Neural cell (in vitro differentiated cells): Measurements from ENCODE around the gene ENO2. TPM values are rescaled to one million over a fixed set of nuclear protein-coding genes. Genes with fewer than 3 reads are reported as not detected.

ENCODE experiments used
- H2AFZ ChIP-seq: fragments of 200-600, 300-800 bp; sonication (generic), shearing (Covaris generic); 2 replicates; pipeline ENCODE4 v1.6.0; 2014; ENCODE audit warnings: low read depth, mild to moderate bottlenecking, antibody characterized with exemption, low read length, moderate library complexity
- H3F3A ChIP-seq: fragments of 200-600 bp; shearing (Covaris generic); 2 replicates; pipeline ENCODE4 v1.6.1; 2016; ENCODE audit warnings: mild to moderate bottlenecking, moderate library complexity, mixed read lengths, antibody characterized with exemption, low read length; ENCODE audit not compliant: insufficient read depth, poor library complexity, severe bottlenecking
- H3K27ac ChIP-seq: fragments of 200-600, 300-800 bp; sonication (generic), shearing (Covaris generic); 2 replicates; pipeline ENCODE4 v1.5.1; 2014; ENCODE audit warnings: mild to moderate bottlenecking, low read length, moderate library complexity
- H3K27me3 ChIP-seq: fragments of 300-800, 200-600 bp; sonication (generic), shearing (Covaris generic); 2 replicates; pipeline ENCODE4 v1.6.0; 2014; ENCODE audit warnings: mild to moderate bottlenecking, low read depth, low read length, moderate library complexity; ENCODE audit not compliant: insufficient read depth
- H3K36me3 ChIP-seq: fragments of 300-800, 200-600 bp; sonication (generic), shearing (Covaris generic); 2 replicates; pipeline ENCODE4 v1.5.1; 2014; ENCODE audit warnings: mild to moderate bottlenecking, antibody characterized with exemption, low read length, moderate library complexity; ENCODE audit not compliant: insufficient read depth
- H3K4me2 ChIP-seq: fragments of 300-800, 200-600 bp; sonication (generic), shearing (Covaris generic); 2 replicates; pipeline ENCODE4 v1.6.0; 2014; ENCODE audit warnings: mild to moderate bottlenecking, low read length
- H3K4me3 ChIP-seq: fragments of 300-800, 200-600 bp; sonication (generic), shearing (Covaris generic); 2 replicates; pipeline ENCODE4 v1.5.1; 2014; ENCODE audit warnings: mild to moderate bottlenecking, low read length, moderate library complexity
- H3K79me2 ChIP-seq: fragments of 200-600 bp; shearing (Covaris generic); replicated peaks from 2 replicates; pipeline ENCODE4 v1.6.0; 2014; ENCODE audit warnings: mild to moderate bottlenecking, low read length, moderate library complexity; ENCODE audit not compliant: insufficient read depth
- H3K9ac ChIP-seq: fragments of 300-800, 200-600 bp; sonication (generic), shearing (Covaris generic); 2 replicates; pipeline ENCODE4 v1.6.1; 2016; ENCODE audit warnings: mild to moderate bottlenecking, low read length, mixed read lengths
- H3K9me2 ChIP-seq: fragments of 200-600 bp; shearing (Covaris generic); 2 replicates; pipeline ENCODE4 v1.6.1; 2016; ENCODE audit warnings: mild to moderate bottlenecking, low read length, mixed read lengths; ENCODE audit not compliant: insufficient read depth
- H3K9me3 ChIP-seq: fragments of 200-600, 300-800 bp; sonication (generic), shearing (Covaris generic); 2 replicates; pipeline ENCODE4 v1.6.1; 2016; ENCODE audit warnings: mild to moderate bottlenecking, mixed run types, low read length, moderate library complexity, mixed read lengths
- H4K20me1 ChIP-seq: fragments of 200-600 bp; shearing (Covaris generic); 2 replicates; pipeline ENCODE4 v1.6.1; 2016; ENCODE audit warnings: mild to moderate bottlenecking, mixed run types; ENCODE audit not compliant: insufficient read depth
- EP300 ChIP-seq: fragments of 450-650 bp; conservative IDR thresholded peaks from 2 replicates; pipeline ENCODE4 v1.6.1; 2014; ENCODE audit warnings: antibody characterized with exemption, mild to moderate bottlenecking, moderate library complexity; ENCODE audit not compliant: poor library complexity, severe bottlenecking
- MXI1 ChIP-seq: fragments of 450-650 bp; conservative IDR thresholded peaks from 2 replicates; pipeline ENCODE4 v1.6.1; 2014; ENCODE audit warnings: antibody characterized with exemption, mild to moderate bottlenecking; ENCODE audit not compliant: poor library complexity, severe bottlenecking
- POLR2AphosphoS5 ChIP-seq: IDR thresholded peaks from 2 replicates; pipeline ENCODE4 v1.6.1; 2012
- RAD21 ChIP-seq: fragments of 450-650 bp; conservative IDR thresholded peaks from 2 replicates; pipeline ENCODE4 v1.6.1; 2014; ENCODE audit warnings: antibody characterized with exemption, mild to moderate bottlenecking, moderate library complexity
- SMC3 ChIP-seq: fragments of 450-650 bp; conservative IDR thresholded peaks from 2 replicates; pipeline ENCODE4 v1.6.1; 2014; ENCODE audit warnings: antibody characterized with exemption, mild to moderate bottlenecking, moderate library complexity; ENCODE audit not compliant: poor library complexity
- TAF1 ChIP-seq: IDR thresholded peaks from 2 replicates; pipeline ENCODE4 v1.6.1; 2012; ENCODE audit warnings: low read depth
- polyA plus RNA-seq: library from polyadenylated mRNA; depleted of rRNA; stranded (reverse); fragments of >200 nt; gene quantifications from 2 replicates; pipeline ENCODE4 v1.2.3, GENCODE V29; 2014
- TF ChIP-seq, protein P1 (sequence below): IDR thresholded peaks from 2 replicates; pipeline ENCODE4 v1.6.1; 2012; ENCODE audit warnings: borderline replicate concordance
- TF ChIP-seq, protein P2 (sequence below): fragments of 450-650 bp; IDR thresholded peaks from 2 replicates; pipeline ENCODE4 v1.5.1; 2014; ENCODE audit warnings: antibody characterized with exemption, mild to moderate bottlenecking, moderate library complexity; ENCODE audit not compliant: poor library complexity, severe bottlenecking

ENO2 gene
- polyA plus RNA-seq, 1 donor from 2014 or later: 193 TPM

DNA sequence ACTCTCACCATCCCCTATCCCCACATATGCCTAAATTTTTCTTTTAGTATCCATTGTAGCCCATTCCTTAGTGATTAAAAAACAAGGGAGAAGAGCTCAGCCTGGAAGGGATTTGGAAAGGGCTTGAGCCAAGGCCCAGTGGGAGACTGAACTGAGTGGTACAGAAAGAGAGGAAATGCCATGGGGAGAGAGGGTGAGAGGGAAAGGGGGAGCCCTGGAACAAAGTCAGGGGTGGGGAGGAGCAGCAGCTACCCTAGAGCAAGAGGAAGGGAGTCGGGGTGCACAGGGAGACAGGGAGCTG is 10.8 kb downstream of the ENO2 start:
- Histone ChIP-seq H3K79me2 (peaks cover 19% of the 10 kb centered on the region), H3K4me3 (peak overlapping the region; percentile 70), H3K9ac (peak overlapping the region; percentile 98), H3K27me3 (no peaks in the 10 kb centered on the region), H3K27ac (peak overlapping the region; percentile 94), H3K9me3 (no peaks in the 10 kb centered on the region), H4K20me1 (no peaks in the 10 kb centered on the region), H3K4me2 (peak overlapping the region; percentile 63), H3K36me3 (no peaks in the 10 kb centered on the region), H3K9me2 (no peaks in the 10 kb centered on the region), H2AFZ (no peak overlapping the region), H3F3A (peaks cover 8% of the 10 kb centered on the region)
- TF ChIP-seq, protein P1, sequence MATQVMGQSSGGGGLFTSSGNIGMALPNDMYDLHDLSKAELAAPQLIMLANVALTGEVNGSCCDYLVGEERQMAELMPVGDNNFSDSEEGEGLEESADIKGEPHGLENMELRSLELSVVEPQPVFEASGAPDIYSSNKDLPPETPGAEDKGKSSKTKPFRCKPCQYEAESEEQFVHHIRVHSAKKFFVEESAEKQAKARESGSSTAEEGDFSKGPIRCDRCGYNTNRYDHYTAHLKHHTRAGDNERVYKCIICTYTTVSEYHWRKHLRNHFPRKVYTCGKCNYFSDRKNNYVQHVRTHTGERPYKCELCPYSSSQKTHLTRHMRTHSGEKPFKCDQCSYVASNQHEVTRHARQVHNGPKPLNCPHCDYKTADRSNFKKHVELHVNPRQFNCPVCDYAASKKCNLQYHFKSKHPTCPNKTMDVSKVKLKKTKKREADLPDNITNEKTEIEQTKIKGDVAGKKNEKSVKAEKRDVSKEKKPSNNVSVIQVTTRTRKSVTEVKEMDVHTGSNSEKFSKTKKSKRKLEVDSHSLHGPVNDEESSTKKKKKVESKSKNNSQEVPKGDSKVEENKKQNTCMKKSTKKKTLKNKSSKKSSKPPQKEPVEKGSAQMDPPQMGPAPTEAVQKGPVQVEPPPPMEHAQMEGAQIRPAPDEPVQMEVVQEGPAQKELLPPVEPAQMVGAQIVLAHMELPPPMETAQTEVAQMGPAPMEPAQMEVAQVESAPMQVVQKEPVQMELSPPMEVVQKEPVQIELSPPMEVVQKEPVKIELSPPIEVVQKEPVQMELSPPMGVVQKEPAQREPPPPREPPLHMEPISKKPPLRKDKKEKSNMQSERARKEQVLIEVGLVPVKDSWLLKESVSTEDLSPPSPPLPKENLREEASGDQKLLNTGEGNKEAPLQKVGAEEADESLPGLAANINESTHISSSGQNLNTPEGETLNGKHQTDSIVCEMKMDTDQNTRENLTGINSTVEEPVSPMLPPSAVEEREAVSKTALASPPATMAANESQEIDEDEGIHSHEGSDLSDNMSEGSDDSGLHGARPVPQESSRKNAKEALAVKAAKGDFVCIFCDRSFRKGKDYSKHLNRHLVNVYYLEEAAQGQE: peak; percentile 23
- TF ChIP-seq, protein P2, sequence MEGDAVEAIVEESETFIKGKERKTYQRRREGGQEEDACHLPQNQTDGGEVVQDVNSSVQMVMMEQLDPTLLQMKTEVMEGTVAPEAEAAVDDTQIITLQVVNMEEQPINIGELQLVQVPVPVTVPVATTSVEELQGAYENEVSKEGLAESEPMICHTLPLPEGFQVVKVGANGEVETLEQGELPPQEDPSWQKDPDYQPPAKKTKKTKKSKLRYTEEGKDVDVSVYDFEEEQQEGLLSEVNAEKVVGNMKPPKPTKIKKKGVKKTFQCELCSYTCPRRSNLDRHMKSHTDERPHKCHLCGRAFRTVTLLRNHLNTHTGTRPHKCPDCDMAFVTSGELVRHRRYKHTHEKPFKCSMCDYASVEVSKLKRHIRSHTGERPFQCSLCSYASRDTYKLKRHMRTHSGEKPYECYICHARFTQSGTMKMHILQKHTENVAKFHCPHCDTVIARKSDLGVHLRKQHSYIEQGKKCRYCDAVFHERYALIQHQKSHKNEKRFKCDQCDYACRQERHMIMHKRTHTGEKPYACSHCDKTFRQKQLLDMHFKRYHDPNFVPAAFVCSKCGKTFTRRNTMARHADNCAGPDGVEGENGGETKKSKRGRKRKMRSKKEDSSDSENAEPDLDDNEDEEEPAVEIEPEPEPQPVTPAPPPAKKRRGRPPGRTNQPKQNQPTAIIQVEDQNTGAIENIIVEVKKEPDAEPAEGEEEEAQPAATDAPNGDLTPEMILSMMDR: no peak
- TF ChIP-seq EP300 (no peak), RAD21 (no peak), SMC3 (no peak)

DNA sequence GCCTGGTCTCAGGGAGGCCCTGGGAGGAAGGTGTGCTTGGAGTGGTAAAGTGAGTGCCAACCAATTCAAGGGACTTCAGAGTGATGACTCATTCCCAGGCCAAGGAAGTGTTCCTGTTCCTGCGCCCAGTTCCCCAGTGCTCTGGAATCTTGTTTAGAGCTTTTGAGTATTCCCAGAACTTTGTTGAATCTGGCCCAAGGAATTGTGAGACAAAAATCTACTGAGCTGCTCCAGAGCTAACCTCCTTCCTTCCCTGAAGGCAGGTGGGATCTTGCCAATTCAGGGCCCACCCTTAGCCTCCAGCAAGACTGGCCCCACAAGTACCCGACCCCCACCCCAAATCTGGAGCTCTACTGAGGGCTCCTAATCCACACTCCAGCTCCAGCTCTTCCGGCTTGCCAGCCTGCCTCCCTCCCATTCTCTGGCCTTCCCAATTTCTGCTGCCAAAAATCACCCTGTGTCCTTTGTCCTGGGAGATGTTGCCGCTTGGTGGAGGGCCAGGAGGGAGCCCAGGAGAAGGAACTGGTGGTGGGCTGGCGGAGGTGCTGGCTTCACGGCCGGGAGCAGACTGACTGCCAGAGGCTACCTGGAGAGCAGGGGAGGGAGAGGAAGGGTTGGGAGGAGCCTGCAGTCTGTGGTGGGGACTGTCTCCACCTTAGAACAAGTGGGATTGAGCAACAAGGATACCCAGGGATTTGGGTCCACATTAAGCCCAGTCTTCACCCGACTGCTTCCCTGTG is 11.3 kb downstream of the ENO2 start:
- peak overlapping the region; percentile 98 for H3K9ac ChIP-seq
- TF ChIP-seq MXI1 (no peak), RAD21 (no peak), TAF1 (no peak), SMC3 (no peak), POLR2AphosphoS5 (no peak)
- TF ChIP-seq, protein P1: peak; percentile 36
- no peaks in the 10 kb centered on the region for H3K9me3 ChIP-seq
- peaks cover 24% of the 10 kb centered on the region for H3K79me2 ChIP-seq
- peaks cover 8% of the 10 kb centered on the region for H3F3A ChIP-seq
- H3K27me3 ChIP-seq: no peaks in the 10 kb centered on the region
- H3K36me3 ChIP-seq: no peaks in the 10 kb centered on the region
- no peaks in the 10 kb centered on the region for H4K20me1 ChIP-seq
- peak overlapping the region; percentile 63 for H3K4me2 ChIP-seq
- H2AFZ ChIP-seq: no peak overlapping the region
- no peaks in the 10 kb centered on the region for H3K9me2 ChIP-seq
- peak overlapping the region; percentile 70 for H3K4me3 ChIP-seq
- H3K27ac ChIP-seq: peak overlapping the region; percentile 94
